Tibial nerve (tissue), 4 donors: ENCODE measurements around the gene PHLDA1. TPM values are rescaled to one million over a fixed set of nuclear protein-coding genes. Genes with fewer than 3 reads are reported as not detected.

ENCODE experiments used
- DNase-seq, 2 donors: peaks; one replicate each; pipeline ENCODE4 v3.0.0-alpha.2; 2019; ENCODE audit warnings: low spot score in 2 of 2
- H3K27ac ChIP-seq, 4 donors: fragments of 200-600 bp; sonication (generic) in 3 of 4; one replicate each; pipeline ENCODE4 v1.5.1; 2017 to 2019; ENCODE audit warnings: mild to moderate bottlenecking in 1 of 4
- H3K27me3 ChIP-seq, 2 donors: fragments of 200-600 bp; sonication (generic) in 1 of 2; one replicate each; pipeline versions ENCODE4 v1.5.1 to v1.6.0; 2017 to 2019
- H3K36me3 ChIP-seq, 3 donors: fragments of 200-600 bp; sonication (generic); one replicate each; pipeline ENCODE4 v1.5.1; 2018 to 2019
- H3K4me1 ChIP-seq, 4 donors: fragments of 200-600 bp; sonication (generic) in 3 of 4; one replicate each; pipeline ENCODE4 v1.5.1; 2017 to 2019
- H3K4me3 ChIP-seq, 4 donors: fragments of 200-600 bp; sonication (generic) in 3 of 4; one replicate each; pipeline ENCODE4 v1.5.1; 2017 to 2019; ENCODE audit warnings: mild to moderate bottlenecking in 1 of 4, moderate library complexity in 1 of 4
- H3K9me3 ChIP-seq, 4 donors: fragments of 200-600 bp; sonication (generic) in 3 of 4; one replicate each; pipeline ENCODE4 v1.5.1; 2017 to 2019
- EP300 ChIP-seq, 2 donors: sonication (generic); formaldehyde crosslinking; IDR thresholded peaks; one replicate each; pipeline ENCODE4 v1.6.1; 2017; ENCODE audit warnings: antibody characterized with exemption in 2 of 2, mild to moderate bottlenecking in 1 of 2
- POLR2A ChIP-seq, 2 donors: fragments of 450-650 bp; IDR thresholded peaks; one replicate each; pipeline ENCODE4 v1.6.1; 2017; ENCODE audit warnings: antibody characterized with exemption in 2 of 2, mild to moderate bottlenecking in 2 of 2, moderate library complexity in 2 of 2
- WGBS, 2 donors: methylation state at CpG; one replicate each; pipeline ENCODE4 v1.1.5; 2018; 5-methylcytosine and 5-hydroxymethylcytosine counted together
- total RNA-seq, 4 donors: library from RNA; depleted of rRNA; stranded (reverse); fragments of >200 nt; gene quantifications; one replicate each; pipeline ENCODE4 v1.1.0, GENCODE V29; 2016
- TF ChIP-seq, protein P1 (sequence below), 5 experiments: fragments of 200-600 bp in 3 of 5; fragments of 450-650 bp in 2 of 5; sonication (generic) in 3 of 5; IDR thresholded peaks; one replicate each; pipeline ENCODE4 v1.5.1; 2016 to 2019; ENCODE audit warnings: antibody characterized with exemption in 5 of 5, mild to moderate bottlenecking in 3 of 5, moderate library complexity in 2 of 5

PHLDA1 gene
- total RNA-seq, 4 donors from 2014 or later, result 23.6 to 34.9 (median 30.7) TPM

DNA sequence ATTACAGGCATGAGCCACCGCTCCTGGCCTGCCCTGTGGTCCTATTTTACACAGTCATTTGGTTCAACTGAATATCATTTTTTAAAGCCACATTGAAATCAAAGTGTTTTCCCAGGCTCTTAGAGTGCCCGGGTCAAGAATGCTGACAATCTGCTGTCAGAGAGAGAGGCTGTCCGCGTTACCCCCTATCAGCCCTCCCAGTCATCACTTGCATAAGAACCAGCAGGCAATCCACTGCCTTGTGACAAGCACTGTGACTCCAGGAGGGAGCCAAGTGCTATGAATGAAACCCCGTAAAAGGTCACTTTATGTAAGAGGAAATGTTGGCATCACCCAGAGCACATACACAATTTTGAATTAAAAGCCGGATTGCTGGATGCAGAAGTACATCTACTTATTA lies 13.5 kb downstream of the PHLDA1 start:
- no peak overlapping the region for H3K27ac ChIP-seq
- WGBS, 2 donors, result 38 to 55% methylated on average over 6 of the region's 6 CpGs
- TF ChIP-seq EP300 (IDR thresholded peaks at IDR 0.05) (no peak), POLR2A (IDR thresholded peaks at IDR 0.05) (no peak)
- TF ChIP-seq, protein P1, sequence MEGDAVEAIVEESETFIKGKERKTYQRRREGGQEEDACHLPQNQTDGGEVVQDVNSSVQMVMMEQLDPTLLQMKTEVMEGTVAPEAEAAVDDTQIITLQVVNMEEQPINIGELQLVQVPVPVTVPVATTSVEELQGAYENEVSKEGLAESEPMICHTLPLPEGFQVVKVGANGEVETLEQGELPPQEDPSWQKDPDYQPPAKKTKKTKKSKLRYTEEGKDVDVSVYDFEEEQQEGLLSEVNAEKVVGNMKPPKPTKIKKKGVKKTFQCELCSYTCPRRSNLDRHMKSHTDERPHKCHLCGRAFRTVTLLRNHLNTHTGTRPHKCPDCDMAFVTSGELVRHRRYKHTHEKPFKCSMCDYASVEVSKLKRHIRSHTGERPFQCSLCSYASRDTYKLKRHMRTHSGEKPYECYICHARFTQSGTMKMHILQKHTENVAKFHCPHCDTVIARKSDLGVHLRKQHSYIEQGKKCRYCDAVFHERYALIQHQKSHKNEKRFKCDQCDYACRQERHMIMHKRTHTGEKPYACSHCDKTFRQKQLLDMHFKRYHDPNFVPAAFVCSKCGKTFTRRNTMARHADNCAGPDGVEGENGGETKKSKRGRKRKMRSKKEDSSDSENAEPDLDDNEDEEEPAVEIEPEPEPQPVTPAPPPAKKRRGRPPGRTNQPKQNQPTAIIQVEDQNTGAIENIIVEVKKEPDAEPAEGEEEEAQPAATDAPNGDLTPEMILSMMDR (IDR thresholded peaks at IDR 0.05), result no peak
- no peaks in the 10 kb centered on the region for H3K9me3 ChIP-seq
- no peak overlapping the region for H3K4me3 ChIP-seq
- DNase-seq, result no peak
- H3K36me3 ChIP-seq, result no peaks in the 10 kb centered on the region
- H3K27me3 ChIP-seq, result no peaks in the 10 kb centered on the region
- H3K4me1 ChIP-seq, result peaks cover 0 to 14% (median 0%) of the 10 kb centered on the region in 4 donors

DNA sequence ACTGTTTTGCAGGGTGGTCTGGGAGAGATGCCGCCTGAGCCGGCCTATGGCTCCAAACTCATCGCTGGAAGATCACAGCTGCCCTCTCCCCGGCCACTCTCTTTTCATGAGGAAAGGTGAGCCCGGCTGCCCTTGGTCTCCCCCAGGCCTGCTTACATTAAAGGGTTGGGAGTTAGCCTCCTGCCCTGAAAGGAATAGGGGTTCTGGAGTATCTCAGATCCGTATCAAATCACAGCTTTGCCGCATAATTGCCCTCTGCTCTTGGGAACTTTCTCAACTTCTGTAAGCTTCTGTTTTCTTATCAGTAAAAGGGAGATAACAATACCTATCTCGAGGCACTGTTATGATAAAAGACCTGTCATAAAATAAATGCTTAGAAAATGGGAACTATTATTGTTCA lies 17.6 kb downstream of the PHLDA1 start:
- Histone ChIP-seq H3K4me1 (peaks cover 0 to 8% (median 2%) of the 10 kb centered on the region in 4 donors), H3K9me3 (no peaks in the 10 kb centered on the region), H3K27me3 (no peaks in the 10 kb centered on the region), H3K36me3 (no peaks in the 10 kb centered on the region), H3K27ac (no peak overlapping the region), H3K4me3 (no peak overlapping the region)
- TF ChIP-seq EP300 (IDR thresholded peaks at IDR 0.05) (no peak), POLR2A (IDR thresholded peaks at IDR 0.05) (no peak)
- TF ChIP-seq, protein P1 (IDR thresholded peaks at IDR 0.05), result no peak
- WGBS, 2 donors, result 73 to 76% methylated on average over 8 of the region's 8 CpGs
- no peak for DNase-seq

- no peak for DNase-seq
- Histone ChIP-seq H3K27me3 (no peaks in the 10 kb centered on the region), H3K4me3 (no peak overlapping the region), H3K36me3 (no peaks in the 10 kb centered on the region), H3K27ac (no peak overlapping the region), H3K4me1 (peaks cover 0 to 8% (median 2%) of the 10 kb centered on the region in 4 donors), H3K9me3 (no peaks in the 10 kb centered on the region)
- 91 to 95% methylated on average over 4 of the region's 4 CpGs for WGBS, 2 donors
- TF ChIP-seq, protein P1 (IDR thresholded peaks at IDR 0.05), result no peak
- TF ChIP-seq POLR2A (IDR thresholded peaks at IDR 0.05), result no peak
- TF ChIP-seq EP300 (IDR thresholded peaks at IDR 0.05), result no peak
Measured at GRCh38 chr12:76013603-76014002, 18.0 kb downstream of the PHLDA1 start.

DNA sequence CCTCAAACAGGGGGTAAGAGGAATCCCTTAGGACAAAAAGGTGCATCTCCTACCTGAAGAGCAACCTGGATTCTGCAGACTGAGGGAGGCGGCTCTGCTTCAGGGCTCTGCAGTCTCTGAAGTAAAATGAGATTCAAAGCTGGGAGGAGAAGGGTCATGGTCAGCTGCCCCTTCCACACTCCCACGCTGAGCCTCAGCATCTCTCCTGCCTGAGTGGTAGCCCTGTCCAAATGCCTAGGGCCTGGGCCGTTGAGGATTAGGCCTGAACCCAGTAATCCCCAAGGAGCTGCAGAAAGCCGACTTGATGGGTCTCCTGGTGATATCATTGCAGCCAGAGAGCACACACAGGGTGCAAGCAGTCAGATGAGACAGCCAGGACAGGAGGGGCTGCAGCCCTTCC lies 18.9 kb downstream of the PHLDA1 start:
- DNase-seq, result no peak
- TF ChIP-seq EP300 (IDR thresholded peaks at IDR 0.05) (no peak), POLR2A (IDR thresholded peaks at IDR 0.05) (no peak)
- TF ChIP-seq, protein P1 (IDR thresholded peaks at IDR 0.05), result no peak
- no peaks in the 10 kb centered on the region for H3K27me3 ChIP-seq
- 90 to 100% methylated on average over 1 to 4 of the region's 4 CpGs for WGBS, 2 donors
- H3K36me3 ChIP-seq, result no peaks in the 10 kb centered on the region
- H3K27ac ChIP-seq, result no peak overlapping the region
- no peaks in the 10 kb centered on the region for H3K9me3 ChIP-seq
- peaks cover 0 to 8% (median 2%) of the 10 kb centered on the region in 4 donors for H3K4me1 ChIP-seq
- H3K4me3 ChIP-seq, result no peak overlapping the region

DNA sequence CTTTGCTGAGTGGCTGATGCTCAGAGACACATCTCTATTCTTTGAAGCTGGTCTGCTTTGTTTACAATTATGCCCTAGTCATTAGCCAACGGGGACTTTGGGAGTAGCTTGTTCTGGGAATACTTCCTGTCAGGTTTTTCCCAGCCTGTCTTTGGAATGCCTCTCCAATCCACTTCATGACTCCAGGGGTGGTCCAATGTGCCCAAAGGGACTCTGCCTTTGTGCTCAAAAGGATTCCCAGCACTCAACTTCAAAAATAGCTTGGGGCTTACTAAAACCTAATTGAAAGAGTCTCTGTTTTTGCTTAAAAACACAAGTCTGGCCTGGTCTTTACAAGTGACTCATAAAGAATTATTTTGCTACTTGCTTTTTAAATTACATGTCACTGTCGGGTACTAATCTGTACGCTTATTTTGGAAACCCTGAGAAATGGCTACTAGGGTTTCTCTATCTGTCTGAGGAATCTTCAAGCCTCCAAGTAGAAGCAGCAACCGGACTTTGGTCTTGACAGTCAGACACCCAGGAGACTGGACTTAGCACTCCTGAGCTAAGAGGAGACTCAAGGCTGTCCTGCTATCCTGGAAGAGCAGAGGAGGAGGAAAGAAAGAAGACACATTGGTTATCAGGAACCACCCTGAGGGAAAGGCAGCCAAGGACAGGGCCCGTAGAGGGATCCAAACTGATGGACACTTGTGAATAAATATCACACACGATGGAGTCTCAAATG lies 20.7 kb downstream of the PHLDA1 start:
- Histone ChIP-seq H3K27ac (peak overlapping the region in 2 of 4 donors; percentile 40 to 63), H3K4me3 (no peak overlapping the region), H3K9me3 (no peaks in the 10 kb centered on the region), H3K27me3 (no peaks in the 10 kb centered on the region), H3K4me1 (peaks cover 0 to 8% (median 2%) of the 10 kb centered on the region in 4 donors), H3K36me3 (no peaks in the 10 kb centered on the region)
- TF ChIP-seq, protein P1 (IDR thresholded peaks at IDR 0.05), result no peak
- no peak for TF ChIP-seq EP300 (IDR thresholded peaks at IDR 0.05)
- no peak for TF ChIP-seq POLR2A (IDR thresholded peaks at IDR 0.05)
- WGBS, 2 donors, result 67 to 69% methylated on average over 6 of the region's 6 CpGs
- no peak for DNase-seq
